ENCODE measurements around the gene BSPRY.

GRCh38 chr9:113388833-113389232 lies 39.5 kb downstream of the BSPRY start:
- TF ChIP-seq CTCF (IDR thresholded peaks at IDR 0.05; ENCODE audit: insufficient read depth, low read length, poor library complexity, severe bottlenecking) (no peak), EZH2phosphoT487 (conservative IDR thresholded peaks at IDR 0.05; ENCODE audit: low read length) (no peak)

All from SU-DHL-6 (cell line).